Chondrocyte (in vitro differentiated cells): ENCODE results near the gene ADRA2B. TPM values are rescaled to one million over a fixed set of nuclear protein-coding genes. Genes with fewer than 3 reads are reported as not detected.

Source experiments
- DNase-seq: peaks from one replicate; pipeline ENCODE4 v3.0.0; 2021; ENCODE audit warnings: mixed read lengths, low spot score
- H3K27ac Mint-ChIP-seq: one replicate; pipeline ENCODE4 v1.8.0; 2021; ENCODE audit warnings: mild to moderate bottlenecking, moderate library complexity, mixed read lengths; ENCODE audit not compliant: unreplicated experiment
- H3K27me3 Mint-ChIP-seq: 2 replicates; pipeline ENCODE4 v1.8.0; 2021; ENCODE audit warnings: low read depth, mixed read lengths
- H3K36me3 Mint-ChIP-seq: 2 replicates; pipeline ENCODE4 v1.8.0; 2021; ENCODE audit warnings: low read depth, mixed read lengths
- H3K4me1 Mint-ChIP-seq: 2 replicates; pipeline ENCODE4 v1.8.0; 2021; ENCODE audit warnings: low read depth, mild to moderate bottlenecking, mixed read lengths
- H3K4me3 Mint-ChIP-seq: one replicate; pipeline ENCODE4 v1.8.0; 2021; ENCODE audit warnings: mild to moderate bottlenecking, moderate library complexity, mixed read lengths; ENCODE audit not compliant: unreplicated experiment
- H3K9me3 Mint-ChIP-seq: 2 replicates; pipeline ENCODE4 v1.8.0; 2021; ENCODE audit warnings: low read depth, mixed read lengths
- CTCF ChIP-seq: fragments of 200-600 bp; sonication (generic); IDR thresholded peaks from 2 replicates; pipeline ENCODE4 v1.5.0; 2021; ENCODE audit warnings: antibody characterized with exemption, mild to moderate bottlenecking, moderate library complexity
- total RNA-seq: library from RNA; stranded (reverse); gene quantifications from 3 replicates; pipeline ENCODE4 v1.2.1, GENCODE V29; 2021

ADRA2B gene
- total RNA-seq, 1 donor from 2014 or later = 0.07 TPM

GRCh38 chr2:96113367-96113677 lies 3.0 kb downstream of the ADRA2B start:
- Mint-ChIP-seq H3K27me3 (peaks cover 12% of the 10 kb centered on the region), H3K36me3 (peaks cover 2% of the 10 kb centered on the region), H3K4me1 (peaks cover 11% of the 10 kb centered on the region), H3K4me3 (no peak overlapping the region), H3K9me3 (no peaks in the 10 kb centered on the region), H3K27ac (no peak overlapping the region)
- DNase-seq = no peak
- no peak for TF ChIP-seq CTCF

DNA sequence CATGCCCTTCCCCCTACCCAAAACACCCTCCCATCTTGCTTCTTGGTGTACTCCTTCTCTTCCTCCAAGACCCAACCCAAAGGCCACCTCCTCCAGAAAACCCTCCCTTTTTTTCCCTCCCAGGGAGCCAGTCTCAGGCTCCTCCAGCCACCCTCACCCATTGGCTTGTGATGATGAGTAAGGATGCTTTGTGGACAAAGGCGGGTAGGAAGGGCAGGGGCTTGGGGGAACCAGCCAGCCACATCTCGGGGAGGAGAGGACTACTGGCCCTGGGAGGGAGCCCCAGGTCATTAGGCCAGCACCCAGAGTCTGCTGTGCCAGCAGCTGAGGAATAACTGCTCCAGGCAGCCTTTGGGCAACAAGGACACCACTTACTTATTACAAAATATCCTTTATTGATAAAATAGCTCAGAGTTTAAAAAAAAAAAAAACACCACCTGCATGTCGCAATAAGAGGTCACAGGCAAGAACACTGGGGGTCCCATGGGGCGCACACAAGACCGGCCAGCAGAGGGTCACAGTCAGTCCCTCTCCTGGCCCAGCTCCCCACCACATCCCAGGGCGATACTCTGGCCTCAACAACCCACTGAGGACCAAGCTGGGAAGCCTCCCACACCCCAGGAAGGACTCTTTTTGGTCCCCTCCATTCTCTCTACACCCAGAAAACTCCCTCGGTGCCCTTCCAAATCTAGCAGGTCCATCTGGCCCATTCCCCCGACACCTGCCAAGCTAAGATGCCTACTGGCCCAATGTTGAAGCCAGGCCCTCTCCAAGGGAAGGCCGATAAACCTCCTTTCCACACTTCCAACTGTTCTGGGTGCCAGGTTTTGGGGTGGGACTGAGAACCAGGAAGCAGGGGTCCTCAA lies 3.6 kb downstream of the ADRA2B start:
- no peaks in the 10 kb centered on the region for H3K9me3 Mint-ChIP-seq

DNA sequence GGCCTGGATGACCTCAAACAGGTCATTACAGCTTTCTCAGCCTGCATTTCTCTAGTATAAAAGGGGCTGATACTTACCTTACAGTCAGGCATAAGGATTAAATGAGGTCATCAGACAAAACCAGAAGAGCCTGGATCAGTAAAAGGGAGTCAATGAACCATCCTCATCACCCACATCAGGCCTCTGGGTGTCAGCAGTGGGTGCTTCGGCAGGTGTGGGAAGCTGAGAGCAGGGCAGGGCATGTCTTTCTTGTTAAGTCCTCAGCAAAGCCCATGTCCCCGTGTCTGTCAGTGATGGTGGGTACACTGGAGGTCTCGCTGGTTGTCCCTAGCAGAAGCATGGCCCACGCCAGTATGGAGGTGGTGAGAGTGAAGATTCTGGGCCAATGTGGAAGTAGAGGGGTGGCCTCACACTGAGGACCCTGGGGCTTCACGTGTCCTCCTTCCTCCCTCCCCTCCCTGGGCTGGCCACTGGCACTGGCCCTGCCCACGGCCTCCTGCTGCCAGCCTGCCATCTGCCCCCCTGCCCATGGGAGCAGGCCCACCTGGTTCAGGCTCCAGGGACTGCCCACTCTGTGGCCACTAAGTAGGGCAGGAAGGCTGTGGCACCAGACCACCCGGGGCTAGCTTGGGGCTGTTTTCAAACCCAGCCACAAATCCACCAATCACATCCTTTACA lies 4.4 kb downstream of the ADRA2B start:
- H3K27ac Mint-ChIP-seq = no peak overlapping the region
- peak; percentile 82 for DNase-seq
- no peak for TF ChIP-seq CTCF
- H3K36me3 Mint-ChIP-seq = peaks cover 2% of the 10 kb centered on the region
- H3K4me3 Mint-ChIP-seq = no peak overlapping the region
- H3K27me3 Mint-ChIP-seq = peaks cover 7% of the 10 kb centered on the region
- H3K4me1 Mint-ChIP-seq = peaks cover 12% of the 10 kb centered on the region
- H3K9me3 Mint-ChIP-seq = no peaks in the 10 kb centered on the region

More for the DNA sequence above, 3.6 kb downstream of the ADRA2B start:
- H3K4me1 Mint-ChIP-seq = peaks cover 12% of the 10 kb centered on the region
- no peak for TF ChIP-seq CTCF
- no peak overlapping the region for H3K4me3 Mint-ChIP-seq
- H3K27me3 Mint-ChIP-seq = peaks cover 8% of the 10 kb centered on the region
- H3K36me3 Mint-ChIP-seq = peaks cover 2% of the 10 kb centered on the region
- DNase-seq = peak; percentile 68
- H3K27ac Mint-ChIP-seq = no peak overlapping the region

GRCh38 chr2:96111257-96111640 lies 5.1 kb downstream of the ADRA2B start:
- Mint-ChIP-seq H3K36me3 (peaks cover 2% of the 10 kb centered on the region), H3K27me3 (peaks cover 7% of the 10 kb centered on the region), H3K4me1 (peaks cover 12% of the 10 kb centered on the region)

More at GRCh38 chr2:96111257-96111640, 5.1 kb downstream of the ADRA2B start:
- no peak for TF ChIP-seq CTCF
- Mint-ChIP-seq H3K9me3 (no peaks in the 10 kb centered on the region), H3K4me3 (no peak overlapping the region), H3K27ac (no peak overlapping the region)
- DNase-seq = no peak
